Lower lobe of right lung (tissue), 2 donors: ENCODE measurements around the gene UBQLNL. TPM values are rescaled to one million over a fixed set of nuclear protein-coding genes. Genes with fewer than 3 reads are reported as not detected.

Experiments
- ATAC-seq, 2 donors: fragments of 200-7000 bp; cut with Tn5 transposase; one replicate each; pipeline ENCODE4 v1.9.1; 2020 to 2022; ENCODE audit warnings: mild to moderate bottlenecking in 2 of 2, moderate library complexity in 2 of 2
- DNase-seq: peaks from one replicate; pipeline ENCODE4 v3.0.0-alpha.2; 2020
- H3K27ac ChIP-seq: fragments of 200-600 bp; one replicate; pipeline ENCODE4 v1.8.0; 2022
- H3K27me3 ChIP-seq: fragments of 200-600 bp; one replicate; pipeline ENCODE4 v1.8.0; 2022; ENCODE audit warnings: low read depth
- H3K36me3 ChIP-seq: fragments of 200-600 bp; one replicate; pipeline ENCODE4 v1.8.0; 2022; ENCODE audit warnings: mild to moderate bottlenecking
- H3K4me1 ChIP-seq: fragments of 200-600 bp; one replicate; pipeline ENCODE4 v1.8.0; 2022
- H3K4me3 ChIP-seq: fragments of 200-600 bp; one replicate; pipeline ENCODE4 v1.8.0; 2022; ENCODE audit warnings: mild to moderate bottlenecking
- H3K9me3 ChIP-seq: fragments of 200-600 bp; one replicate; pipeline ENCODE4 v1.8.0; 2022
- intact Hi-C: fragments of 100-400 bp; cut with DNase I; formaldehyde crosslinking; loops from one replicate; pipeline ENCODE4 v1.11.0; 2022
- long read RNA-seq: library from polyadenylated mRNA; unstranded; transcript quantifications from one replicate; pipeline ENCODE4 v2.0.0, GENCODE V29; 2021
- total RNA-seq: library from RNA; stranded (reverse); fragmentation: NEBNext Ultra II Directional; extraction: Animal tissue kit (Norgen Biotek cat#: 25700); gene quantifications from one replicate; pipeline ENCODE4 v1.2.1, GENCODE V29; 2021
- TF ChIP-seq, protein P1 (sequence below): fragments of 200-600 bp; IDR thresholded peaks from one replicate; pipeline ENCODE4 v1.8.0; 2022; ENCODE audit warnings: antibody characterized with exemption, mild to moderate bottlenecking
- donor health status: DM: no; HTN: yes; CAD: no; lungs with severe emphysema.

Gene UBQLNL, protein sequence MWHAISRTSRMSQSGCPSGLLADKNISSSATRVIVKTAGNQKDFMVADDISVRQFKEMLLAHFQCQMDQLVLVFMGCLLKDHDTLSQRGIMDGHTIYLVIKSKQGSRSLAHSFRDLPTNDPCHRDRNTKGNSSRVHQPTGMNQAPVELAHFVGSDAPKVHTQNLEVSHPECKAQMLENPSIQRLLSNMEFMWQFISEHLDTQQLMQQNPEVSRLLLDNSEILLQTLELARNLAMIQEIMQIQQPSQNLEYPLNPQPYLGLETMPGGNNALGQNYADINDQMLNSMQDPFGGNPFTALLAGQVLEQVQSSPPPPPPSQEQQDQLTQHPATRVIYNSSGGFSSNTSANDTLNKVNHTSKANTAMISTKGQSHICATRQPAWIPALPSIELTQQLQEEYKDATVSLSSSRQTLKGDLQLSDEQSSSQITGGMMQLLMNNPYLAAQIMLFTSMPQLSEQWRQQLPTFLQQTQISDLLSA
- total RNA-seq, result 1.1 TPM
- long read RNA-seq, result 0 reads

DNA sequence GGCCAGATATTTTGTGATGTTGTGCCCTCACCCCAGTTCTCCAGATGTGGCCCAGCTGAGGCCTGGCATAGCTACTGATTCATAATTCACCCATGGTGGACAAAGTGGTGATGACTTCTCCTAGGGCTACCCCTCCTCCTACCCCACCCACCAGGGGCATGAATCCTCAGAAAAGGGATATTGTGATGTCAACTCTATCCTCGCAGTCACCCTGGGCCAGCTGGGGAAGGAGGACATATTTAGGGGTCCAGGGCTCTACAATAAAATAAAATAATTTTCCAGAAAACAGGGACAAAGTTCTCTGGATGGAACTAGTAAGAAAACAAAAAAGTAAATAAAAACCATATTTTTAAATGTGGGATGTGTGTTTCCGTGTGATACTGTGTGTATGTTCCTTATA is at the start of gene UBQLNL:
Gene UBQLNL (minus strand): TSS at position 101 of the 400 bp plus-strand sequence. CDS start 258 bp downstream, outside the sequence.
- no peaks in the 10 kb centered on the region for H3K9me3 ChIP-seq
- TF ChIP-seq, protein P1, sequence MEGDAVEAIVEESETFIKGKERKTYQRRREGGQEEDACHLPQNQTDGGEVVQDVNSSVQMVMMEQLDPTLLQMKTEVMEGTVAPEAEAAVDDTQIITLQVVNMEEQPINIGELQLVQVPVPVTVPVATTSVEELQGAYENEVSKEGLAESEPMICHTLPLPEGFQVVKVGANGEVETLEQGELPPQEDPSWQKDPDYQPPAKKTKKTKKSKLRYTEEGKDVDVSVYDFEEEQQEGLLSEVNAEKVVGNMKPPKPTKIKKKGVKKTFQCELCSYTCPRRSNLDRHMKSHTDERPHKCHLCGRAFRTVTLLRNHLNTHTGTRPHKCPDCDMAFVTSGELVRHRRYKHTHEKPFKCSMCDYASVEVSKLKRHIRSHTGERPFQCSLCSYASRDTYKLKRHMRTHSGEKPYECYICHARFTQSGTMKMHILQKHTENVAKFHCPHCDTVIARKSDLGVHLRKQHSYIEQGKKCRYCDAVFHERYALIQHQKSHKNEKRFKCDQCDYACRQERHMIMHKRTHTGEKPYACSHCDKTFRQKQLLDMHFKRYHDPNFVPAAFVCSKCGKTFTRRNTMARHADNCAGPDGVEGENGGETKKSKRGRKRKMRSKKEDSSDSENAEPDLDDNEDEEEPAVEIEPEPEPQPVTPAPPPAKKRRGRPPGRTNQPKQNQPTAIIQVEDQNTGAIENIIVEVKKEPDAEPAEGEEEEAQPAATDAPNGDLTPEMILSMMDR, result no peak
- no peaks in the 10 kb centered on the region for H3K27me3 ChIP-seq
- no peak for ATAC-seq
- no peak for DNase-seq
- intact Hi-C loops, result no loop called here
- no peaks in the 10 kb centered on the region for H3K36me3 ChIP-seq
- no peaks in the 10 kb centered on the region for H3K4me1 ChIP-seq
- no peak within 1 kb of the TSS for H3K4me3 ChIP-seq
- no peak within 1 kb of the TSS for H3K27ac ChIP-seq

DNA sequence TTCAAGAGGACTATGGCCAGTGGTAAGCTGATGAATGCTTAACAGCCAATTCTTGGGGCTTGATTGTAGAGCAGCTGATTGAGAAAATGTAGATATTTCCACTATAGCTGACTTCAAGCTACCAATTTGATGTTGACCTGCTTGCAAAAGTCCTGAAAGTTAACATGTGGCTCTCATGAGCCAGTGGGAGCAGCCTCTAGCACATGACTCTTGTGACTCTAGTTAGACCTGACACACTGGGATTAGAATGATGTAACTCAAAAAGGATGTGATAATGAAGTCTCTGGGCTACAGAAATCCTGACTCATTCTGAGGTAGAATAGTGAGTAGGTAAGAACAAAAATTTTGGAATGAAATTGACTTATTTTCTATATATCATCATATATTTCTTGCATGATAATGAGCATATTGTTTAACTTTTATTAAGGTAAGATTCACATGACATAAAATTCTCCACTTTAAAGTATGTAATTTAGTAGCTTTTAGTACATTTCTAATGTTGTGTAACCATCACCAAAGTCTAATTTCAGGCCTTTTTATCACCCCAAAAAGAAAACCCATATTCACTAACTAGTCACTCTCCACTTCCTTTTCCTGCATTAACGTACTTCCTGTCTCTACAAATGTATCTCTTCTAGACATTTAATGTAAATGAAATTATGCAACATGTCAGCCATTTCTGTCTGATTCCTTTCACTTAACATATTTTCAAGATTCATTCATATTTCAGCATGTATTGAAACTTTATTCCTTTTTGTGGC is 47.9 kb upstream of the UBQLNL start:
- Histone ChIP-seq H3K4me3 (no peak overlapping the region), H3K36me3 (no peaks in the 10 kb centered on the region), H3K9me3 (no peaks in the 10 kb centered on the region), H3K4me1 (no peaks in the 10 kb centered on the region), H3K27ac (no peak overlapping the region), H3K27me3 (no peaks in the 10 kb centered on the region)
- ATAC-seq, result no peak
- DNase-seq, result no peak
- intact Hi-C loops, result no loop called here
- TF ChIP-seq, protein P1, result no peak

DNA sequence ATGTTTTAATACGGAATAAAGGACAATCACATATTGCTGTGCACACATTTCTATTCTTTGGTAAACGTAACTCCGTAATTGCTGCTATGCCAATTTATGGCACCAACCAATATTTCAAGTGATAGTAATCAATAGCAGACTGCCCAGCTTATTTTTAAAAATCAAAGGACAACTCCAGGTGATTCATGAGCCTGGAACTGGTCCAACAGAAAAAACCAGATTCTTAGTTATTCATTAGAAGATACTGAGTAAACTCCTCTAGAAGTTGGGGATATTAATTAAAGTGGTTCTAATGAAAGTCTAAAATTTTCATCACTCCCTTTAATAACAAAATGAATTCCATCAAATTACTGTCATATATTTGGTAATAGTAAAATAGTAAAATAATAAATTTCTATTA is 41.3 kb upstream of the UBQLNL start:
- intact Hi-C loops, result no loop called here
- Histone ChIP-seq H3K4me1 (no peaks in the 10 kb centered on the region), H3K27me3 (no peaks in the 10 kb centered on the region), H3K36me3 (no peaks in the 10 kb centered on the region), H3K27ac (no peak overlapping the region), H3K9me3 (no peaks in the 10 kb centered on the region), H3K4me3 (no peak overlapping the region)
- TF ChIP-seq, protein P1, result no peak
- ATAC-seq (no peak), DNase-seq (no peak)

DNA sequence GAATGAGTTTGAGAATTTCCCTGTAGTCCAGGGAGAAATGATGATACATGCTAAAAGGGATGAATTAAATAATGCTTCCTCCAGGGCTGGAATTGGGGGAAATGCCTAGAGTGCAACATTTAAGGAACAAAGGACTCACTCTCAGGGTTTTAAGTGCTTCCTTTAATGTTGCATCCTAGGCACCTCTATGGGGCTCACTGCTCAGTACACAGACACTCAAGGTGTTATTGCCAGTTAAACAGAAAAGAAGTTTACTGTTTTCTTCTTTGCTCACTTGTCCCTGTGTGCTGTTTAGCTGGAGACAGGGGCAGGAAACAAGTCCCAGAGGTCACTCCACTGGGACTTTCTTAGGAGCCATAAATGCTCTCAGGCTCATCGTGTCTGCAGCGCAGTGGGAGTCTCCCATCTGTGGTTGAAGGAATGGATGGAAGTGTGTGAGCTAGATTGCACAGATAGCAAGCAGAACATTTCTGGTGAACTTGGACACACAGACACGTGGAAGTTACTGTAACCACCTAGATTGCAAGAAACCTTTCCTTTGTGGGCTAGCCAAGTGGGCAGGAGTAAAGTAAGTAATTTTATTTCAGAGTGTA is 40.2 kb upstream of the UBQLNL start:
- intact Hi-C loops, result no loop called here

DNA sequence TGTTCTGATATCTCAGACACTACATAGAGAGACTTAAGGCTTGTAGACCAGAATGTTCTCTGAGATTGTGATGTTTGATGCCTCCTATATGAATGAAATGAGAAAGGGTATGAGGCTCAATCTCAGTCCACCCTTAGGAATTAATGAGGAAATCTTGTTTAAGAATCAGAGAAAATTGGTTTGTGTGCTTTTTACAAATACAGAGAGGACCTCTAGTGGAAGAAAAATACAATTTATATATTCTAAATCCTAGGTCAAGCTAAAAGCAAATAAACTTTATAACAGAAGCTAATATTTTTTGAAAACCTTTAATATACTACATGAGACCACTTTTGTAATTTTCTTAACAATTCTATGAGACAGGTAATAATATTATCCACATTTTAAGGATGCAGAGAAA is 36.8 kb upstream of the UBQLNL start:
- intact Hi-C loops, result no loop called here
- Histone ChIP-seq H3K36me3 (no peaks in the 10 kb centered on the region), H3K9me3 (no peaks in the 10 kb centered on the region), H3K4me1 (no peaks in the 10 kb centered on the region), H3K4me3 (no peak overlapping the region), H3K27me3 (no peaks in the 10 kb centered on the region), H3K27ac (no peak overlapping the region)
- DNase-seq (no peak), ATAC-seq (no peak)
- TF ChIP-seq, protein P1, result no peak

More for the DNA sequence above, 40.2 kb upstream of the UBQLNL start:
- H3K4me3 ChIP-seq, result no peak overlapping the region
- H3K27me3 ChIP-seq, result no peaks in the 10 kb centered on the region
- no peak for ATAC-seq
- TF ChIP-seq, protein P1, result no peak
- H3K9me3 ChIP-seq, result no peaks in the 10 kb centered on the region
- no peak overlapping the region for H3K27ac ChIP-seq
- no peak for DNase-seq
- H3K36me3 ChIP-seq, result no peaks in the 10 kb centered on the region
- no peaks in the 10 kb centered on the region for H3K4me1 ChIP-seq
